A549 treated with Mapracorat at 1 μM for 4 hours (cell line): ENCODE data around the gene LRRC3B. TPM values are rescaled to one million over a fixed set of nuclear protein-coding genes. Genes with fewer than 3 reads are reported as not detected.

Experiments used
- total RNA-seq: library from RNA; stranded (reverse); fragments of 200-300 nt; extraction: Qiagen RNA extraction; gene quantifications from 5 replicates; pipeline ENCODE4 v1.2.3, GENCODE V29; 2022

LRRC3B gene, protein sequence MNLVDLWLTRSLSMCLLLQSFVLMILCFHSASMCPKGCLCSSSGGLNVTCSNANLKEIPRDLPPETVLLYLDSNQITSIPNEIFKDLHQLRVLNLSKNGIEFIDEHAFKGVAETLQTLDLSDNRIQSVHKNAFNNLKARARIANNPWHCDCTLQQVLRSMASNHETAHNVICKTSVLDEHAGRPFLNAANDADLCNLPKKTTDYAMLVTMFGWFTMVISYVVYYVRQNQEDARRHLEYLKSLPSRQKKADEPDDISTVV
- total RNA-seq, result not detected in 5 replicates

DNA sequence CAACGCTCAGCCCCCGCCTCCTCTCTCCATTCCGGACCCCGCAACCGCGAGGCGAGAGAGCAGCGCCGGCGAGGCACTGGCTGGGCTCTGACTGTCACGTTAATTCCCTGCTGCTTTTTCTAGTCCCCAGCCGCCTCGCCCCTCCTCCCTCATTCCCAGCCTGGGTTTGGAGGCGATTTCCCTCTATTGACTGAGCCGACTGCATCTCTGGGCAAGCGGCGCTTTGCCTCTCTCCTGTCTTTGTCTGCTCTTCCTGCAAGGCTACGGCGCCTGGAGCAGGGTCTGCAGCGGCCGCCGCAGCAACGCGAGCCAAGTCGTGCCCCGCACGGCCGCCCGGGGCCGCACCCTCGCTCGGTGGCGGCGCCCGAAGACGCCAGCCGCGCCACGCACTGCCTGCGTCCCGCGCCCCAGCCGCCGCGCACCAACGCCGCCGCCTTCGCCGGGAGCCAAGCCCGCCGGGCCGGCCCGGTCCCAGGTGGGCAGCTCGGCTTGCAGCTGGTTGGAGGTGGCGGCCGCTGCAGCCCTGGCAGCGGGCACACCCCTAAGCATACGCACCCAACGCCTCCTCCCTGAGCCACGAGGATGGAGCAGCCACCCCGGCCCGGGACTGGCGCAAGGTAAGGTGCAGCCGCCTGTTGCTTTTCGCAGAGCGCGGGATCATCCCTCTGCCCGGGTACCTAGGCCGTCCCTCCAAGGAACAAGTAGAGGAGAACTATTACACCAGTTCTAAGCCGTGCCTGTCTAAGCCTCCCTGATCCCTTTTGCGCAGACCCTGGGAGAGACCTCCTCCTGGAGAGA lies at the start of gene LRRC3B:
TSS of gene LRRC3B (plus strand) at position 152 of the 798 bp plus-strand sequence. CDS start 86,901 bp downstream, outside the sequence.

